GM19397 (cell line): ENCODE data around the gene ZC3H7B.
A peak's percentile ranks its signal among the peaks of the same experiment; 100 is the strongest.
"Not testable (repeated sequence)": the region's sequence is repeated elsewhere in the genome, so short reads cannot be mapped to it uniquely, and the experiment has no call there.

Experiments used
- ATAC-seq: cut with Tn5 transposase; IDR thresholded peaks from one replicate; pipeline ENCODE4 v1.9.1; 2021; ENCODE audit warnings: mild to moderate bottlenecking, moderate library complexity; ENCODE audit not compliant: unreplicated experiment

ZC3H7B gene

GRCh38 chr22:41285820-41286638 lies 15.3 kb upstream of the ZC3H7B start, which contains the start of gene RANGAP1:
RANGAP1 (minus strand) TSS chr22:41286187; CDS start chr22:41281044, 5,143 bp downstream.
- ATAC-seq, result peak; percentile 94

GRCh38 chr22:41286639-41287091 lies 14.7 kb upstream of the ZC3H7B start:
- peak; percentile 6 for ATAC-seq

- ATAC-seq, result no peak
Observed at GRCh38 chr22:41288245-41288946, 12.9 kb upstream of the ZC3H7B start.

GRCh38 chr22:41289671-41290070 lies 11.7 kb upstream of the ZC3H7B start:
- no peak for ATAC-seq

GRCh38 chr22:41290262-41291221 lies 10.8 kb upstream of the ZC3H7B start:
- ATAC-seq, result no peak

GRCh38 chr22:41294816-41295215 lies 6.5 kb upstream of the ZC3H7B start:
- ATAC-seq, result not testable (repeated sequence)

GRCh38 chr22:41296826-41297667 lies 4.3 kb upstream of the ZC3H7B start:
- no peak for ATAC-seq

- ATAC-seq, result no peak
Observed at GRCh38 chr22:41300661-41301060, 664 bp upstream of the ZC3H7B start.

- no peak for ATAC-seq
Observed at GRCh38 chr22:41302021-41302767, 869 bp downstream of the ZC3H7B start.

GRCh38 chr22:41302811-41303210 lies 1.5 kb downstream of the ZC3H7B start:
- ATAC-seq, result no peak

GRCh38 chr22:41305646-41306045 lies 4.3 kb downstream of the ZC3H7B start:
- no peak for ATAC-seq

- no peak for ATAC-seq
Observed at GRCh38 chr22:41308054-41308453, 6.7 kb downstream of the ZC3H7B start.

GRCh38 chr22:41308544-41308947 lies 7.2 kb downstream of the ZC3H7B start:
- no peak for ATAC-seq

GRCh38 chr22:41310336-41310735 lies 9.0 kb downstream of the ZC3H7B start:
- no peak for ATAC-seq

GRCh38 chr22:41311487-41311886 lies 10.2 kb downstream of the ZC3H7B start:
- no peak for ATAC-seq

- no peak for ATAC-seq
Observed at GRCh38 chr22:41314821-41315220, 13.5 kb downstream of the ZC3H7B start.

GRCh38 chr22:41315586-41315985 lies 14.3 kb downstream of the ZC3H7B start:
- no peak for ATAC-seq

GRCh38 chr22:41320416-41321240 lies 19.3 kb downstream of the ZC3H7B start:
- no peak for ATAC-seq
